Renal cortex interstitium (tissue), 11 donors: ENCODE results near the gene ANKFY1. TPM values are rescaled to one million over a fixed set of nuclear protein-coding genes. Genes with fewer than 3 reads are reported as not detected.
A peak's percentile ranks its signal among the peaks of the same experiment; 100 is the strongest.
"Not testable (repeated sequence)": the region's sequence is repeated elsewhere in the genome, so short reads cannot be mapped to it uniquely, and the experiment has no call there.

Experiments
- DNase-seq, 11 donors: peaks; one replicate each; pipeline ENCODE4 v3.0.0-alpha.2; 2013; ENCODE audit warnings: low read depth in 9 of 11, low spot score in 4 of 11; ENCODE audit errors: extremely low read depth in 1 of 11
- polyA plus RNA-seq, 3 donors: library from polyadenylated mRNA; unstranded; fragments of 120-200 nt; gene quantifications; one replicate each; pipeline ENCODE4 v1.2.1, GENCODE V29; 2013; ENCODE audit not compliant: insufficient read length in 3 of 3

ANKFY1 gene
- polyA plus RNA-seq, 3 donors: 45.4 to 54.7 (median 47.6) TPM

GRCh38 chr17:4198995-4199394 is 64.8 kb downstream of the ANKFY1 start:
- no peak for DNase-seq

GRCh38 chr17:4195306-4195705 is 68.5 kb downstream of the ANKFY1 start:
- DNase-seq: no peak

DNA sequence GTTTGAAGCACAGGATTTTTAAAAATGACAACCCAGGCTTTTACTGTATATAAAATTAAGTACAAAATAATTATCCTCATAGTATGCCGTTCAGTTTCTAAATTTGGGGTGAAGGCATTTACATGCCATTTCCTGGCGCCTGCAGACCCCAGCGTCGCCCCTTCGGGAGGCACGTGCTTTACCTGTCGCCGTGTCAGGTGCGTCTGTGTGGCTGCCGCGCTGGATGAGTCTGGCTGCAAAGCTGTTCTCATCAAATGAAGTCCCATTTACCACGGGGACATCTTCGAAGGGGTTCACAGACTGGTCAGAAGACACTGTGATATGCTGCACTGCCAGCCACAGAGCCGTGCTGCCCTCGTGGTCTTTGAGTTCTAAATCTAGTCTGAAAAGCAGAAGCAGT is 69.0 kb downstream of the ANKFY1 start:
- no peak for DNase-seq

DNA sequence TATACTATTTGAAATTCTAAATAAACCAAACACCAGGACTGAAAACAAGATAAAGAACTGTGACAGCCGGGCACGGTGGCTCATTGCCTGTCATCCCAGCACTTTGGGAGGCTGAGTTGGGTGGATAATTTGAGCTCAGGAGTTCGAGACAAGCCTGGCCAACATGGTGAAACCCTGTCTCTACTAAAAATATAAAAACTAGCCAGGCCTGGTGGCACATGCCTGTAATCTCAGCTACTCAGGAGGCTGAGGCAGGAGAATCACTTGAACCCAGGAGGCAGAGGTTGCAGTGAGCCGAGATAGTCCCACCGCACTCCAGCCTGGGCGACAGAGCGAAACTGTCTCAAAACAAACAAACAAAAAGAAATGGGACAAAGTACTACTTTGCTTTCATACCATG is 73.0 kb downstream of the ANKFY1 start:
- not testable (repeated sequence) for DNase-seq

GRCh38 chr17:4189280-4189679 is 74.5 kb downstream of the ANKFY1 start:
- no peak for DNase-seq

DNA sequence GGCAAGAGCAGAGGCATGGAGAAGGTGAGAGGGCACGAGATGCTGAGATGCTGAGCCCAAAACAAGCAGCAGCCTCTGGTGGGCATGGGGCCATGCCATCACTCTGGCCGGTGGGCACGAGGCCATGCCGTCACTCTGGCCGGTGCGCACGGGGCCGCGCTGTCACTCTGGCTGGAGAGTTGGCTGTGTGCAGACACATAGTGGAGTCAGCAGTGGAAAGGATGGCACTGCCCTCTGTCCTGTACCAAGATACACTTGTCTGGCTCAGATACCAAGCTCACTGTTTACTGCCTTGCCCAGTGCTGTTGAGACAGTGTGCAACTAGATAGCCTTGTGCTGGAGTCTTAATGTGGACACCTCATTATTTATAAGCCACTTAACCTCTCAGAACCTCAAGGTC is 75.7 kb downstream of the ANKFY1 start:
- DNase-seq: no peak

GRCh38 chr17:4187076-4187475 is 76.7 kb downstream of the ANKFY1 start:
- DNase-seq: no peak

DNA sequence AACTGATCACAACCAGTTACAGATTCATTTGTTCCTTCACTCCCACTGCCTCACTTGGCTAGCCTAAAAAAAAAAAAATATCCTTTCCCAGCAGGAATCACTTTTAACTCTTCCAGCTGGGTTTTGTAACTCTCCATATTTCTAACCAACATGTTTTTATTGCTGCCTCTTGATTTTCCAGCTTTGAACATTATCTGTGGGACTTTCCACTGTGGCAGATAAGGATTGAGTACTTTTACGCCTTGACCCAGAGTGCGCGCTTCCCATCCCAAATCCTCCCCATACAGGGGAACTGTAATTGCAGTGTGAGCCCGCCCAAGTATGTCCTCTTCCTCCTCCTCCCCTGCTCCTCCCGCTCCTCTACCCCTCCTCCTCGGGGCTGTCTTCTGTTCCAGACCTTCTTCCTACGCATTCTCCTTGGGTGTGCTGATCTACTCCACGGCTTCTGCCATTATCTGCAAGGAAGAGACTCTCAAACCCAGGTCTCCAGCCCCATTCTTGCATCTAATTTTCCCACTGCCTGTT is 77.4 kb downstream of the ANKFY1 start:
- DNase-seq: peak in 5 of 11 donors; percentile 17 to 59 (median 51)

DNA sequence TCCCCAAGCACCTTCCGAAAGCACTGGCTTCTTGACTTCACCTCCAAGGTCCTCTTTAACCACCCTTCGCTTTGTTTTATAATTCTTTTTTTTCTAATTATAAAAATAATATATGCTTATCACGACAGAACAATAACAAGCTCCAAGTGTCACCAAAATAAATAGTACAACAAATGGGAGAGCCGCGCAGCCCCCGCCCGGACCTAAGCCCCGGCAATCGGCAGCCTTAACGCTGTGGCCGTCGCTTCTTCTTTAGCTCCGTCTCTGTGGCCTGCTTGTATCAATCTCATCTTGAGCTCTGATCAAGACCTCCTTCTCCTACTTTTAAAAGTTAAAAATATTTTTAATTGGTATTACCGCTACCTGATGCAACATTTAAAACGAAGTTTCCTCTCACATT is 78.1 kb downstream of the ANKFY1 start:
- DNase-seq: no peak

GRCh38 chr17:4184811-4185210 is 79.0 kb downstream of the ANKFY1 start:
- DNase-seq: no peak

DNA sequence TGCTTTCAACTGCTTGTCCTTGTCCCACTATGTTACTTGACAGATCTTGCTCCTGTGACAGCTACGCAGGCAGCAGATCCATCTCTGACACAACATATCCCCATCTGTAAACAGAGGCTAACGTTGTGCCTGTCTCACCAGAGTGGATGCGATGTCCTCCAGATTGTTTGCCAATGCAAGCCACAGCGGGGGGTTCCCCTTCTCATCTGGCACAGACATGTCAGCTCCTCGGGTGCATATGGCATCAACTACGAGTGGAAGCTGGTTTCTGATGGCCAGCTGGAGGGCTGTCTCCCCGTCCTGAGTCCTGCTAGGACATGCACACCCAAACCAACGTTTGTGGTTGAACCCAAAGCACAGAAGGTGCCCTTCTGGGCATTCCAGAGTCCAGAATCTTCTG is 81.7 kb downstream of the ANKFY1 start:
- no peak for DNase-seq

- no peak for DNase-seq
Measured at GRCh38 chr17:4180791-4181190, 83.0 kb downstream of the ANKFY1 start.

DNA sequence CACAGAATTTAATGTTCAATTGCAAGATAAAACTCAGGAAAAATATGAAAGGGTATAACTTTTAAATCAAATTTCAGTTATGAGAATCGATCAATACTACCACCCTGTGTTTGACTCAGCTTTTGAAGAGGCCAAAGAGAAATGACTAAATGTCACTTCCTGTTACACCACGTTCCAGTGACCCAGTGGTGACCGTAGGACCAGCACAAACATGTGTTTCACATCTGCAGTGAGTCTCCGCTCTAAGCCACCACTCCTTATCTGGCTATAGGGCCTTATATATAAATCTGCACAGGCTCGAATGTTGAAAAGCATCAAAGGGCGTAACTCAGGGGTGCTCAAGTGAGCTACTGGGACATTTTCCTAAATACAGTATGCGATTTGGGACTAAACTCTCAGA is 84.7 kb downstream of the ANKFY1 start:
- no peak for DNase-seq

DNA sequence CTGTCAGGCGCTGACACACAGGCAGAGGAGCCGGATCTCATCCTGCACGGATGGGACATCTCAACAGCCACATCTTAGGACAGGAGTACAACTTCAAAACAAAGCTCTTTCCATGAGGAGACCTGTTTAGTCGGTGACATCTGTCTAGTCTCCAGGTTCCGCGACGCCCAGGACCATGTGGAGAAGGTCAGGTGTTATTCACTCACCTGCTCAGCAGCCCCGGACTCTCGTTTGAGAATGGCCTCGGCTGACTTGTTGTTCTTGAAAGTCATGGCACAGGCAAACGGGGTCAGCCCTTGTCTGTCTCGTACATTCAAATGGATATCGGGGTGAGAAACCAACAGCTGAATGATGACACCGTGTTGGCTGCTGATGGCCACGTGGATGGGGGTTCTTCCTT is 85.1 kb downstream of the ANKFY1 start:
- DNase-seq: no peak

GRCh38 chr17:4177806-4178205 is 86.0 kb downstream of the ANKFY1 start:
- DNase-seq: no peak

DNA sequence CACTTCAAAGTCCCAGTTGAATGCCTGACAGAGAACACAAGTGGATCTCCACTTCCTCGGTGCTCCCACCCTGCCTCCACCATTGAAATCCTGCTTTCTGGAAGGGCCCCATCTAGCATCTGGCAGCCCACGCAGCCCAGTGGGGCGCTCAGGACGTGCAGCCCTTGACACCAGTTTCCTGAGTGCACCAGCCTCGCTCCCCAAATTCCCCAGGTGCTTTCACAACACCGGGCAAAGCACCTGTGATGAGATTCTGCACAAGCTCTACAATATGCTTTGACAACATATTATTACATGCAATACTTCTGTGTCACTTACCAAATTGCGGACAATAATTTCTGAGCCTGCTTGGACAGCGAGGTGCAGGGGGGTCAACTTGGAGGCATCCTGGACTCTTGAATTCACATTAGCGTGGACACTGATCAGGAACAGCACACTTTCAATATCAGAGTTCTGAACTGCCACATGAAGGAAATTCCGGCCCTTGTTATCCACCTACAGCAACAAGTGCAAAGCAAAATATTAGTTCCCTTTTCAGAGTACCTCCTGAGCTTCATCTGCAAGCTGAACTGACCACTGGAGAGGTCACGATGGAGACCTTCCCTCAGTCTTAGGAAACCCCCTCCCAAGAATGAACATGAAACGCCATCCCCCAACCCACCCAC is 86.8 kb downstream of the ANKFY1 start:
- DNase-seq: no peak

- DNase-seq: peak in 4 of 11 donors; percentile 27 to 58 (median 43)
Measured at GRCh38 chr17:4175921-4176807, 87.6 kb downstream of the ANKFY1 start.

DNA sequence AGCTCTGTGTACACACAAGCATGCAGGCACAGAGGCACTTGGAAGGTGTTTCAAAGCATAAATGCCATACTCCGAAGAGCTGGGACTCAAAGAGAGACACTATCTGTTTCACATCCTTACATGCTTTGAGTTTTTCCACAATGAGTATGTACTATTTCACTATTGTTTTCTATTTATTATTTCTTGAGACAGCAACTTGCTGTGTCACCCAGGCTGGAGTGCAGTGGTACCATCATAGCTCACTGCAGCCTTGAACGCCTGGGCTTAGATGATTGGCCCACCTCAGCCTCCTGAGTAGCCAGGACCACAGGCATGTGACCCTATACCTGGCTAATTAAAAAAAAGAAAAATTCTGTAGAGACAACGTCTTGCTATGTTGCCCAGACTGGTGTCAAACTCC is 89.2 kb downstream of the ANKFY1 start:
- no peak for DNase-seq

DNA sequence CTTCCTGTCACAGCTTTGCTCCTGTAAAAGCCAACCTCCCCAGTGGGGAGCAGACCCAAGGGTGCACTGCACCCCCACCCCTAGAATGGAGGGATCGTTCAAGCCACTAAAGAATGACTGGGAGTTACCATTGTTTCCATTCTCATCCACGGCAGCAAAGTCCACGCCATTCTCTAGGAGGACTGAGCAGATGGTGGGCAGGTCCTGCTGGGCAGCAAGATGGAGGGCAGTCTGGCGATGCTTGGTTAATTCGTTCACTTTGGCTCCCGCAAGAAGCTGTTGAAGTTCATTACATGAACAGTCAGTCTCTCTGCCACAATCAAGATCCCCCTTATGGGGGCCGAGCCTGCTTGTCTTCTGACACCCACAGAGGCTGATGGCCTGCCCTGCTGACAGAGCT is 90.0 kb downstream of the ANKFY1 start:
- DNase-seq: no peak

- DNase-seq: no peak
Measured at GRCh38 chr17:4172356-4172755, 91.4 kb downstream of the ANKFY1 start.
